GM23338 (cell line): ENCODE results near the gene TAGLN2. TPM values are rescaled to one million over a fixed set of nuclear protein-coding genes. Genes with fewer than 3 reads are reported as not detected.

Source experiments
- ETS1 ChIP-seq: IDR thresholded peaks from 2 replicates; pipeline ENCODE4 v1.6.1; 2016; ENCODE audit warnings: antibody characterized with exemption
- EZH2 ChIP-seq: fragments of 200-600 bp; sonication (generic); IDR thresholded peaks from one replicate; pipeline ENCODE4 v1.8.0; 2017; ENCODE audit warnings: antibody characterized with exemption, mild to moderate bottlenecking, low read depth; ENCODE audit not compliant: unreplicated experiment
- EZH2phosphoT487 ChIP-seq: fragments of 200-600 bp; sonication (generic); IDR thresholded peaks from one replicate; pipeline ENCODE4 v1.8.1; 2018; ENCODE audit warnings: antibody characterized with exemption; ENCODE audit not compliant: unreplicated experiment
- NANOG ChIP-seq: IDR thresholded peaks from 2 replicates; pipeline ENCODE4 v1.6.1; 2016; ENCODE audit warnings: antibody characterized with exemption, borderline replicate concordance
- REST ChIP-seq: IDR thresholded peaks from one replicate; pipeline ENCODE4 v1.6.1; 2018; ENCODE audit warnings: antibody characterized with exemption; ENCODE audit not compliant: unreplicated experiment
- STAT1 ChIP-seq: IDR thresholded peaks from one replicate; pipeline ENCODE4 v1.6.1; 2016; ENCODE audit warnings: antibody characterized with exemption; ENCODE audit not compliant: unreplicated experiment
- ZNF331 ChIP-seq: fragments of 250-450 bp; sonication (Bioruptor Pico); IDR thresholded peaks from 2 replicates; pipeline ENCODE4 v1.5.0; 2020; ENCODE audit warnings: low read depth, mild to moderate bottlenecking, moderate library complexity
- ZNF462 ChIP-seq: fragments of 250-450 bp; sonication (Bioruptor Pico); IDR thresholded peaks from 2 replicates; pipeline ENCODE4 v1.5.0; 2020; ENCODE audit warnings: mild to moderate bottlenecking, moderate library complexity
- polyA plus RNA-seq: library from polyadenylated mRNA; unstranded; fragments of >200 nt; fragmentation: Nextera tagmentation; extraction: Ambion mirVana; gene quantifications from 2 replicates; pipeline ENCODE4 v1.2.1, GENCODE V29; 2016
- total RNA-seq: library from RNA; depleted of rRNA; stranded (reverse); fragments of >200 nt; shearing (Covaris generic); gene quantifications from 2 replicates; pipeline ENCODE4 v1.2.3, GENCODE V29; 2014

Gene TAGLN2
- total and polyA plus RNA-seq, 2 experiments from 2014 or later = 58.2 to 60.1 TPM

GRCh38 chr1:159942632-159943277 is 17.4 kb upstream of the TAGLN2 start (continued):
- TF ChIP-seq ZNF462 = no peak
- no peak for TF ChIP-seq NANOG
- TF ChIP-seq EZH2 = no peak
- TF ChIP-seq STAT1 = no peak
- TF ChIP-seq ETS1 = no peak
- TF ChIP-seq EZH2phosphoT487 = no peak
- TF ChIP-seq ZNF331 = no peak
- no peak for TF ChIP-seq REST
